ENCODE results near the gene PSMB7. TPM values are rescaled to one million over a fixed set of nuclear protein-coding genes. Genes with fewer than 3 reads are reported as not detected.

The PSMB7 gene
- polyA plus RNA-seq, 1 donor from 2014 or later: 149 TPM

DNA sequence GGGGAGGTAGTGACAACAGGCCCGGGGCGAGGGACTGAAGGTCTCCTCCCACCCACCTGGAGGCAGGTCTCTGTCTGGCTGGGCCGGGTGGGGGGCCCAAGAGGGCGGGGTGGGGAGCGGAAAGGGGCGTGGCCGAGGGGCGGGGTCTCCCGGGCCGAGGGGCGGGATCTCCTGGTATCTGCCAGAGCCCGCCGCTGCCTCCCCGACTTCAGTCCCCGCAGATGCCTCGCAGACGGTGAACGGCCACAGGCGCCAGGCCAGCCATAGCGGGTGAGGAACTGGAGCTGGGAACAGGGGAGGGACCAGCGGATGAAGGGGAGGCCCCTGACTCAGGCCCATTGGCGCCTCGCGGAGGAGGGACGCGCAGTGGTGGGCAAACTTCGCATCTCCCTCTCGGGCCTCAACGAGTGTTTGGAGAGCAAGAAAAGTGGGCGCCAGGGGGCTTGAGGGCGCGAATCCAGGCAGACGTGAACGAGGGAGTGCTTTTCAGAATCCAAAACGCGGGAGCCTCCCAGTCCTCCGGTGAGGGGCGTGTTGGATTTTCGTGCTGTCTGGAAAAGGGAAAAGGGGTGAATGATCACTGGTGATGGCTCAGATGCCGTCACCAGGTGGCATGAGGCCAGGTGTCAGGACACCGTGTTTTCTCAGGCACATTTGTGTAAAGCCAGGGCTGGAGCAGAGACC is 35.1 kb upstream of the PSMB7 start, which contains the start of gene ADGRD2:
Gene ADGRD2, plus strand, starts transcription at position 211 of the 684 bp plus-strand sequence. CDS start 1,216 bp downstream, outside the sequence.
- Mint-ChIP-seq H3K4me1 (no peaks in the 10 kb centered on the region), H3K36me3 (peaks cover 1% of the 10 kb centered on the region), H3K9me3 (peaks cover 0 to 2% (median 0%) of the 10 kb centered on the region in 3 donors), H3K4me3 (peak within 1 kb of the TSS in 1 of 4 donors; percentile 45), H3K27me3 (peaks cover 41% of the 10 kb centered on the region), H3K27ac (no peak within 1 kb of the TSS)

DNA sequence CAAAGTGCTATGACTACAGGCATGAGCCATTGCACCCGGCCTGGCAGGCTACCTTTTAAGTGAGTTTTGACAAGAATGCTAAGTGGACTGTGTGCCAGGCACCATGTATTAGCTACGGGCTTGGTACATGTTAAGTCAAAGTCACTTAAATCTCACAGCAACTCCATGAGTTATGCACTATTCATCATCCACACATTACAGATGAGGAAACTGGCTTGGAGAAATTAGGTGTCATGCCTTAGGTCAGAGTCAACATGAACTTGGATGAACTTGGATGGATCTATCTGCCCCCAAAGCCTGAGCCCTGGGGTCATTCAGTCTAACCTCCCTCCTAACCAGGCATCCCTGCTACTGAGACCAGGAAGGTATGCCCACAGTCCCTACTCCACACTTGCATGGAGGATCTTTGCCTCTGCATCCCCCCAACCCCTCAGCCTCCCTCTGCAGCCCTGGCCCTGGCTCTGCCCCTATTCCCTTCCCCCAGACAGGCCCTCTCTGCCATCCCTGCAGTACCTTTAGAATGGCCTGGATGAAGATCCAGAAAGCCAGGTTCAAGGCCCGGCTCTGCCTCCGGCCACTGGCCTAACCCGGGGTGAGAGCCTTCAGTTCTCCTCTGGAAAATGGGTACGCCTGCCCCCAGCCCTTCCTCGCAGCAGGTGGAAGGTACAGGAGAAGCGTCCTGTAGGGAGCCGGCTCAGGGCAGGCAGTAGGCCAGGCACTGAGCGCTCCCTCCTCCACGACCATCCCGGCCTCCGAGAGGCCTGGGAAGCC is 34.3 kb upstream of the PSMB7 start:
- no peak overlapping the region for H3K4me3 Mint-ChIP-seq
- H3K4me1 Mint-ChIP-seq: no peaks in the 10 kb centered on the region
- H3K36me3 Mint-ChIP-seq: peaks cover 1% of the 10 kb centered on the region
- peaks cover 0 to 2% (median 0%) of the 10 kb centered on the region in 3 donors for H3K9me3 Mint-ChIP-seq
- H3K27ac Mint-ChIP-seq: no peak overlapping the region
- H3K27me3 Mint-ChIP-seq: peaks cover 41% of the 10 kb centered on the region

DNA sequence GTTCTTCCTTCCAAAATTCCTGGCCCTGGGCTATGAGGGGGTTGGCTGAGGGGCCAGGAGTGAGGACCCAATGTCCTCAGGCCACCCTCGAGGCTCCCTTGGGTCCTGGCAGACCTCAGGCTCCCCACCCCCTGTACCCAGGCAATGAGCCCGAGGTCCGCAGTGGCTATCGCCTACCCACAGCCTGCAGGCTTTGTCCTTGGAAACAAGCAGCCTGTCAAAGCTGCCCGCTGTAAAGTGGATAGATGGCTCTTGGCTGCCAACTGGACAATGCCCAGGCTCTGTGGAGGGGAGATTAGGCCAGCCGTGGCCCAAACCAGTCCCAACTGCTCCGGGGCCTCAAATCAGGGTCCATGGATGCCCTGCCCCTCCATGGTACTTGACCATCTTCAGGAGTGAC is 32.8 kb upstream of the PSMB7 start:
- Mint-ChIP-seq H3K36me3 (peaks cover 1% of the 10 kb centered on the region), H3K27me3 (peaks cover 40% of the 10 kb centered on the region), H3K4me1 (no peaks in the 10 kb centered on the region), H3K4me3 (no peak overlapping the region), H3K27ac (no peak overlapping the region), H3K9me3 (peaks cover 0 to 2% (median 0%) of the 10 kb centered on the region in 3 donors)

DNA sequence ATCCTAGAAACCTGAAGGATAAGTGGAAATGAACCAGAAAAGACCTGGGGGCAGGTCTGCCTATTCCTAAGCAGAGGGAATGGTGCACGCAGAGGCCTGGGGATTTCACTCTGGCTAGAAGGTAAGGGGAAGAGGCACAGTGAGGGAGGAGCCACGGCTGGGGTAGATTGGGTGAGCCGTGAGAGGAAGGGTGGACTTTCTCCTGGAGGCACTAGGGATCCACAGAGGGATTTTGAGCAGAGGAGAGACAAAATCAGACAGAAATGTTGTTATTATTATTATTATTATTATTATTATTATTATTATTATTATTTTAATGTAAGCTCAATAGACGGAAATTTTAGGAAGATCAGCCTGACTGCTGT is 32.0 kb upstream of the PSMB7 start:
- Mint-ChIP-seq H3K27me3 (peaks cover 38% of the 10 kb centered on the region), H3K4me3 (no peak overlapping the region)

DNA sequence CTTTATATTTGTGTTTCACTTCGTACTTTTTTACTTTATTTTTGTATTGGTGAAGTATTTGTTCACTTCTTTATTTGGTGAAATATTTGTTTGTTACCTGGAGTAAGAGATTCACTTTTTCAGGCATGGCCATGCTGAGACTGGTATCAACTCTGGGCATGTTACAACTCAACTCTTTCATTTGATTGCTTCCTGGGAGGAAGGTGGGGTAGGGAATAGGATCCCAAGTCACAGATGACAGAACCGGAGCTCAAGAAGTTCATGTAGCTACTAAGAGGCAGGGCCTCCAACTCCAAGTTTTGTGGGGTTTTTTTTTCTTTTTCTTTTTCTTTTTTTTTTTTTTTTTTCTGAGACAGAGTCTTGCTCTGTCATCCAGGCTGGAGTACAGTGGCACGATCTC is 28.9 kb upstream of the PSMB7 start:
- no peak overlapping the region for H3K4me3 Mint-ChIP-seq
- no peaks in the 10 kb centered on the region for H3K4me1 Mint-ChIP-seq
- peaks cover 0 to 7% (median 0%) of the 10 kb centered on the region in 3 donors for H3K9me3 Mint-ChIP-seq
- H3K36me3 Mint-ChIP-seq: no peaks in the 10 kb centered on the region
- H3K27ac Mint-ChIP-seq: no peak overlapping the region
- H3K27me3 Mint-ChIP-seq: peaks cover 31% of the 10 kb centered on the region

More for the DNA sequence above, 32.0 kb upstream of the PSMB7 start:
- no peaks in the 10 kb centered on the region for H3K4me1 Mint-ChIP-seq
- H3K9me3 Mint-ChIP-seq: peaks cover 0 to 2% (median 0%) of the 10 kb centered on the region in 3 donors
- peaks cover 1% of the 10 kb centered on the region for H3K36me3 Mint-ChIP-seq
- no peak overlapping the region for H3K27ac Mint-ChIP-seq

DNA sequence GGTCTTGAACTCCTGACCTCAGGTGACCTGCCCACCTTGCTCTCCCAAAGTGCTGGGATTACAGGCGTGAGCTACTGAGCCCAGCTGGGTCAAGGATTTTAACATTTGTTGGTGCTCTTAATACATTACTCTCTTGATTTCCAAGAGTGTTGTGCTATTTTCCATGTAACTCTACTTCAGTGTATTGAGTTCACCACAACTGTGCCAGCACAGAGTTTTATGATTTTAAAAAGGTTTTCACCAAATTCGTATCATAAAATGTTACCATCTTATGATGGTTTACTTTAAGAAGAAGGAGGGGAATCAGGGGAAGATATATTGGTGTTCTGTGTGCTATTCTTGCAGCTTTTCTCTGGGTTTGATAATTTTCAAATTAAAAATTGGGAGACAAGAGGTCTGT is 28.4 kb upstream of the PSMB7 start:
- H3K36me3 Mint-ChIP-seq: no peaks in the 10 kb centered on the region

DNA sequence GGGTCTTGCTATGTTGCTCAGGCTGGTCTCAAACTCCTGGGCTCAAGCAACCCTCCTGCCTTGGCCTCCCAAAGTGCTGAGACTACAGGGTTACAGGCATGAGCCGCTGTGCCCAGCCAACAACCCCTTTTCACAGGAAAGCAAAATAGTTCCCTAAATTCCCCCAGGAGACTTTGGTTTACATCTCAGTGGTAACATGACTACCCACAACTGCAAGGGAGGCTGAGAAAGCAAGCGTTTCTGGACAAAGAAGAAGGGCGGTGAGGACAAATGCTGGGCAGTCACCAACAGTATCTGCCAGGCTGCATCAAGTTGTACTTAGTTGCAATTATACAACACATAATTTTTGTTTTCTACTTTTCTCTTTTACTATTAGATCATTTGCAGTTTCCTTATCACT is 27.6 kb upstream of the PSMB7 start:
- H3K27ac Mint-ChIP-seq: no peak overlapping the region

More for the DNA sequence above, 28.4 kb upstream of the PSMB7 start:
- Mint-ChIP-seq H3K27ac (no peak overlapping the region), H3K4me3 (no peak overlapping the region), H3K27me3 (peaks cover 31% of the 10 kb centered on the region), H3K9me3 (peaks cover 0 to 10% (median 0%) of the 10 kb centered on the region in 3 donors), H3K4me1 (no peaks in the 10 kb centered on the region)

DNA sequence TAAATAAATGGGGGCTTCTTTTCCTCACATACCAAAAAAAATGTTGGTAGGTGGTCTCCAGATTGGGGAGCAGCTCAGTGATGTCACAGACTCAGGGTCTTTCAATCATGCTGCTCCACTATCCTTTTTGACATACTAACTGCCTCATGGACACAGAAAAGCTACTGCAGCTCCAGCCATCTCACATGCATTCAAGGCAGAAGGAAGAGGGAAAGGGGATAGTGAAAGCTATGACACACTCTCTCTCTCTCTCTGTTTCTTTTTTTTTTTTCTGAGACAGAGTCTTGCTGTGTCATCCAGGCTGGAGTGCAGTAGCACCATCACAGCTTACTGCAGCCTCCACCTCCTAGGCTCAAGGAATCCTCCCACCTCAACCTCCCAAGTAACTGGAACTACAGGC is 27.1 kb upstream of the PSMB7 start:
- H3K27me3 Mint-ChIP-seq: peaks cover 29% of the 10 kb centered on the region
- H3K4me1 Mint-ChIP-seq: no peaks in the 10 kb centered on the region
- no peak overlapping the region for H3K4me3 Mint-ChIP-seq
- no peaks in the 10 kb centered on the region for H3K36me3 Mint-ChIP-seq
- H3K27ac Mint-ChIP-seq: no peak overlapping the region
- H3K9me3 Mint-ChIP-seq: peaks cover 0 to 11% (median 0%) of the 10 kb centered on the region in 3 donors

More for the DNA sequence above, 27.6 kb upstream of the PSMB7 start:
- Mint-ChIP-seq H3K36me3 (no peaks in the 10 kb centered on the region), H3K27me3 (peaks cover 29% of the 10 kb centered on the region), H3K4me1 (no peaks in the 10 kb centered on the region), H3K9me3 (peaks cover 0 to 11% (median 0%) of the 10 kb centered on the region in 3 donors), H3K4me3 (no peak overlapping the region)

DNA sequence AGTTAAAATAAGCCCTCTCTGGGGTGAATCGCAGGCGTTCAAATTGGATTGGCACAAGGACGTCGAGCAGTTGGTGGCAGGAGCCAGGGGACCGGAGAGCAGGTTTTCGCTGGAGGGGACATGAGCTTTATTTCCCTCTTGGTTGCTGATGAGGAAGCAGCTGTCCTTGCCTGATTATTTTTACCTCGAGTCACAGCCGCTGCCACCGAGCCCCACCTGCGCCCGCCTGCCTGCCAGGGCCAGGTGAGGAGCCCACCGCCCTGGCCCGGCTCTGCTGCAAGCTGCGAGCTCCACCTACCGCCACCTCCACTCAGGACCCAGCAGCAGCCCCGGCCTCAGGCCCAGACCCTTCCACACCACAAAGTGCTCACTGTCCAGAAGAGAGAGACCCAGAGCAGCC is 26.0 kb upstream of the PSMB7 start:
- Mint-ChIP-seq H3K27me3 (peaks cover 25% of the 10 kb centered on the region), H3K4me1 (no peaks in the 10 kb centered on the region), H3K36me3 (no peaks in the 10 kb centered on the region), H3K27ac (no peak overlapping the region), H3K9me3 (peaks cover 0 to 11% (median 0%) of the 10 kb centered on the region in 3 donors), H3K4me3 (peak overlapping the region in 1 of 4 donors; percentile 8)

DNA sequence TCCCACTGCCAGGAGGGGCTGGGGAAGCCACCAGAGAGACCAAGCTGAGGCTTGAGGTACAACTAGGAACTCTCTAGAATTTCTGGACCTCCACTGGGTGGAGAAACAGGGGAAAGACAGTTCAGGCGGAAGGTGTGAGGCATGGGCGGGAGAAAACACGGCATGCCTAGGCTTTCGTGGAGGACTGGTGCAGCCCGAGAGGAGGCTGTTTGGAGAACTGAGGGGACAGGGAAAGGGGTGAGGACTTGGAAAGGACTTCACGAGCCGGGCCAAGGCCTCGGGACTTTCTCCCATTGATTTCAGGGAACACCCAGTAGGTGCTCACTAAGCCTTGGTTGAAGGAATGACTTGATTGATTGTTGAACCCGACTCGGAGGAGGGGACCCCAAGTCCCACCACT is 25.5 kb upstream of the PSMB7 start:
- Mint-ChIP-seq H3K36me3 (no peaks in the 10 kb centered on the region), H3K4me3 (no peak overlapping the region), H3K27ac (no peak overlapping the region), H3K9me3 (peaks cover 0 to 10% (median 0%) of the 10 kb centered on the region in 3 donors), H3K4me1 (no peaks in the 10 kb centered on the region), H3K27me3 (peaks cover 25% of the 10 kb centered on the region)

DNA sequence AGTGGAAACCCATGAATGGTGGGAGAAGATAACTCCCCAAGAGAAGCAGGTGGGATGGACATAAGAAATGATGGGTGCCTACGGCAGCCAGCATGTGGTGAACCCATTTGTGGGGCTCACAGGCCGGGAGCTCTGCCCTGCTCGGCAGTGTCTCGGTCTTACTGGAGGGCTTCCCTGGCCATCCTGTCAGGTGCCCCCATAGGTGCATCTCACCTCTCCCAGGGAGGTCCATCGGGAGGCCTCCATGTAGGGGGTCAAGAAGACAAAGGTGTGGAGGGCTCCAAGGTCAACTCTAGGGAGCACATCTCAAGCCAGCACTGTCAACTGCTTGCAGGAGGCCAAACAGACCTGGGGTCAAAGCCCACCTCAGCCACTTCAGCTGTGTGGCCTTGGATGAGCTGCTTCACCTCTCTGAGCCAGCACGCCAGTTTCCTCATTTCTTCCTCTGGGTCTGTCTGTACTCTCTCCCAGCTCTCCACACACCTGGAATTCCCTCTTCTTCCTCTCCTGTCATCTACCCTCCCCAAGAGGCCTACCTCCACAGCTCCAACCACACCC is 24.5 kb upstream of the PSMB7 start:
- peaks cover 23% of the 10 kb centered on the region for H3K27me3 Mint-ChIP-seq
- no peaks in the 10 kb centered on the region for H3K36me3 Mint-ChIP-seq
- H3K9me3 Mint-ChIP-seq: peaks cover 0 to 8% (median 0%) of the 10 kb centered on the region in 3 donors
- H3K4me3 Mint-ChIP-seq: no peak overlapping the region
- no peak overlapping the region for H3K27ac Mint-ChIP-seq
- no peaks in the 10 kb centered on the region for H3K4me1 Mint-ChIP-seq

DNA sequence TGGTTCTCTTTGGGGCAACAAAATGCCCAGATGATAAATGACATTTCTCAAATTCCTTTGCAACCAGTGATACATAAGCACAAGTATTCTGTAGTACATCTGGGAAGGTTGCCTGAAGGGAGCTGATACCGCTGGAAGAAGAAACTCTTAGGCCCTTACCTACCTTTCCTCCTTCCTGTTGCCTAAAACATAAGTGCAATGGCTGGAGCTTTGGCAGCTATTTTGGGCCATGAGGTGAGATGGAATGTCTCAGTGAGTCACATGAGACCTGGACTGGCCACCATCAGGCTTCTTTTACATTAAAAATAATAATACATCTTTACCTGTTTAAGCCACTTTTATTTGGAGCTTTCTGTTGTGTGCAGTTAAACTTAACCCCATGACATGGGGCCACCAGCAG is 23.8 kb upstream of the PSMB7 start:
- peaks cover 22% of the 10 kb centered on the region for H3K27me3 Mint-ChIP-seq
- no peak overlapping the region for H3K4me3 Mint-ChIP-seq
- no peaks in the 10 kb centered on the region for H3K4me1 Mint-ChIP-seq
- no peaks in the 10 kb centered on the region for H3K36me3 Mint-ChIP-seq
- H3K9me3 Mint-ChIP-seq: peaks cover 0 to 8% (median 0%) of the 10 kb centered on the region in 3 donors
- no peak overlapping the region for H3K27ac Mint-ChIP-seq

DNA sequence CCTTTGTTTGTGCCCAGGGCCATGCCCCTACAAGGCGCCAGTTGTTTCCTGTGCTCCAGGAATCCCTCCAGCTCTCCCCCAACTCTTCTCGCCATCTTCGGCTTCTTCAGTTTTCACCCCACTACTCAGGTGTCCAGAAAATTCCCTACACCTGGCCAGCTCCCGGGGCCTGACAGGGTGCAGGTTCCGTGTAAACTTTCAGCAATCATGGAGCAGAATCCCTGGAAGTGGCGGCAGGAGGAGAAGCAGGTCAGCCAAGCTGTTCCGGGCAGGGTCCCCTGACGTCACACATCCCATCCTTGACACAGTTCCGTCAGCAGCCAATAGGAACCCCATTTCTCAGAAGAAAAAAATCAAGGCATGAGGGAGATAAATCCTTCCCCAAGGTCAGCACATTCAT is 22.8 kb upstream of the PSMB7 start:
- Mint-ChIP-seq H3K27ac (no peak overlapping the region), H3K4me3 (no peak overlapping the region), H3K9me3 (peaks cover 0 to 8% (median 0%) of the 10 kb centered on the region in 3 donors), H3K36me3 (no peaks in the 10 kb centered on the region), H3K4me1 (no peaks in the 10 kb centered on the region), H3K27me3 (peaks cover 21% of the 10 kb centered on the region)

DNA sequence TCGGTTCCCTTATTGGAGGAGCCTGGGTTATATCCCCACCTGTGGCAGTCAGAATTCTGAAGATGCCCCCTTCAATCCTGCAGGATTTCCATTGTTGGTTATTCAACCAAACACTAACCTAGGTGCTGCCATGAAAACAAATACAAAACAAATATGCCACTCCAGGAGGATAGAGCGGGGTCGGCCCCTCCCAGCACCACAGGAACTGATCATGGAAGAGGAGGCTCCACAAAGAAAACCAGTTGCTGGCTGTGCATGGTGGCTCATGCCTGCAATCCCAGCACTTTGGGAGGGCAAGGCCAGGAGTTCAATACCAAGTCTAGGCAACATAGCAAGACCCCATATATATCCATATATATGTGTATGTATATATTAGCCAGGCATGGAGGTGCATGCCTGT is 21.8 kb upstream of the PSMB7 start:
- Mint-ChIP-seq H3K27ac (no peak overlapping the region), H3K4me1 (no peaks in the 10 kb centered on the region), H3K4me3 (no peak overlapping the region), H3K9me3 (peaks cover 0 to 8% (median 0%) of the 10 kb centered on the region in 3 donors), H3K27me3 (peaks cover 18% of the 10 kb centered on the region), H3K36me3 (no peaks in the 10 kb centered on the region)

DNA sequence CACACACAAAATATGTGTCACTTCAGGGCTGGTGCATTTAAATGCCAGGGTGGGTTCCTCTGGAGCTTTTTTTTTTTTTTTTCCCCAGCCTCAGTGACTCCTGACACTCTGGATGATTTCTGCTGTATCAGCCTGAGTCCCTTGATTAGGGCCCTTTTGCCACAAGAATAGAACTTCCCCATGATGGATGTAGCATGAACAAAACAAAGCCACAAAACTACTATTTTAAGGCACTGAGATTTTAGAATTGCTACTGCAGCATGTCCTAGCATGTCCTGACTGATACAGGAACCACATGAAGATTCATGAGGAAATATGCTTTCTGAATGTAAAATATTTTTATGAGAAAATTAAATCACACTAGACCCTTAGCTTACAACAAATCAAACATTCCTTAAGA is 21.1 kb upstream of the PSMB7 start:
- H3K9me3 Mint-ChIP-seq: peaks cover 0 to 8% (median 0%) of the 10 kb centered on the region in 3 donors
- no peak overlapping the region for H3K27ac Mint-ChIP-seq
- H3K4me1 Mint-ChIP-seq: no peaks in the 10 kb centered on the region
- peaks cover 14% of the 10 kb centered on the region for H3K27me3 Mint-ChIP-seq
- no peak overlapping the region for H3K4me3 Mint-ChIP-seq
- no peaks in the 10 kb centered on the region for H3K36me3 Mint-ChIP-seq

Data from IgD-negative memory B cell (primary cell).